Measurements from ENCODE around the gene NWD2.

The NWD2 gene

DNA sequence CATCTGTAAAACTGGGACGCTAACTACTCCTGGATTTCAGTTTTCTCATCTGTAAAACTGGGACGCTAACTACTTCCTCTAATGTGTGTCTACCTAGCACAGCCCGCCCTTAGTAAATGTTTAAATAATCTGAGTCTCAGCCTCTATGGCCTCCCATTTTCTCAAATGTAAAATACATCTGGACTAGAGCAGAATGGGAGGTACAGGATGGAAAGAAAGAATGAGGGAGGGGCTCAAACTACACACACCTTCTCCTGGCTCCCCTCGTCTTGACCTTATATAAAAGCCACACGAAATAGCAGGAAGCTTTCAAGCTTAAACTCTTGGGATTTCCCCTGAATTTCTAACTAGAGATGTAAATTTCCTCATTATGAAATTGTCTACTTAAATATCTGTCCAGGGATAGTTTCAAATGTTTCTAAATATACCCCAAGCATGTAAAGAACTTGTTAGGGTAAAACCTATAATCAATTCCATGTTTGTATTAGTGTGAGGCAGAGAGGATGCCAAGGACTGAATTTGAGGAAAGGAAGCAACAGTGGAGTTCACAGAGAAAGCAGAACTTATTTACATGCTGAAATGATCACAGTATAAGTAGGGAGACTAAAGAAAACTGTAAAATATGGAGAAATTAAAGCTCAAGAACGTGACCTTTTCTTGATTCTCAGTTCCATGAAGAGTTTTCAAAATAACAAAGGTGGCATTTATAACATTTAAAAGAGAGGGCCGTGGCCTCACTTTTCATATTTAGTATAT is 220.0 kb downstream of the NWD2 start:
- no peak overlapping the region for H3K27ac ChIP-seq
- TF ChIP-seq, protein P1, sequence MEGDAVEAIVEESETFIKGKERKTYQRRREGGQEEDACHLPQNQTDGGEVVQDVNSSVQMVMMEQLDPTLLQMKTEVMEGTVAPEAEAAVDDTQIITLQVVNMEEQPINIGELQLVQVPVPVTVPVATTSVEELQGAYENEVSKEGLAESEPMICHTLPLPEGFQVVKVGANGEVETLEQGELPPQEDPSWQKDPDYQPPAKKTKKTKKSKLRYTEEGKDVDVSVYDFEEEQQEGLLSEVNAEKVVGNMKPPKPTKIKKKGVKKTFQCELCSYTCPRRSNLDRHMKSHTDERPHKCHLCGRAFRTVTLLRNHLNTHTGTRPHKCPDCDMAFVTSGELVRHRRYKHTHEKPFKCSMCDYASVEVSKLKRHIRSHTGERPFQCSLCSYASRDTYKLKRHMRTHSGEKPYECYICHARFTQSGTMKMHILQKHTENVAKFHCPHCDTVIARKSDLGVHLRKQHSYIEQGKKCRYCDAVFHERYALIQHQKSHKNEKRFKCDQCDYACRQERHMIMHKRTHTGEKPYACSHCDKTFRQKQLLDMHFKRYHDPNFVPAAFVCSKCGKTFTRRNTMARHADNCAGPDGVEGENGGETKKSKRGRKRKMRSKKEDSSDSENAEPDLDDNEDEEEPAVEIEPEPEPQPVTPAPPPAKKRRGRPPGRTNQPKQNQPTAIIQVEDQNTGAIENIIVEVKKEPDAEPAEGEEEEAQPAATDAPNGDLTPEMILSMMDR (conservative IDR thresholded peaks at IDR 0.05; ENCODE audit: low read depth): no peak
- ChIA-PET CTCF (interaction anchor here (0.6 to 0.7 kb wide), 3 partner anchors 11 to 783 kb away, joined by 3 to 4 read pairs (median 4); a partner anchor contains a TSS), POLR2A (ENCODE audit: low non-redundant PET) (interaction anchor here (0.6 kb wide), 1 partner anchor 275 kb away, joined by 4 read pairs; no protein-coding TSS in a partner anchor)
- no peak for DNase-seq (ENCODE audit: low spot score)

- TF ChIP-seq, protein P1 (conservative IDR thresholded peaks at IDR 0.05; ENCODE audit: low read depth): no peak
- ChIA-PET POLR2A (ENCODE audit: low non-redundant PET) (interaction anchor here (0.6 kb wide), 1 partner anchor 274 kb away, joined by 4 read pairs; no protein-coding TSS in a partner anchor), CTCF (interaction anchor here (0.7 kb wide), 2 partner anchors 138 to 783 kb away, joined by 3 to 4 read pairs; no protein-coding TSS in a partner anchor)
- DNase-seq (ENCODE audit: low spot score): no peak
- H3K27ac ChIP-seq: no peak overlapping the region
Observed at GRCh38 chr4:37465296-37465695, 220.8 kb downstream of the NWD2 start.

GRCh38 chr4:37465845-37466244 is 221.3 kb downstream of the NWD2 start:
- TF ChIP-seq, protein P1 (conservative IDR thresholded peaks at IDR 0.05; ENCODE audit: low read depth): no peak
- ChIA-PET CTCF (no interaction called here), POLR2A (ENCODE audit: low non-redundant PET) (no interaction called here)
- DNase-seq (ENCODE audit: low spot score): no peak
- no peak overlapping the region for H3K27ac ChIP-seq

- TF ChIP-seq, protein P1 (conservative IDR thresholded peaks at IDR 0.05; ENCODE audit: low read depth): no peak
- no peak overlapping the region for H3K27ac ChIP-seq
- no peak for DNase-seq (ENCODE audit: low spot score)
- CTCF ChIA-PET: no interaction called here
- POLR2A ChIA-PET (ENCODE audit: low non-redundant PET): no interaction called here
Observed at GRCh38 chr4:37467223-37467622, 222.7 kb downstream of the NWD2 start.

- H3K27ac ChIP-seq: no peak overlapping the region
- DNase-seq (ENCODE audit: low spot score): no peak
- CTCF ChIA-PET: no interaction called here
- TF ChIP-seq, protein P1 (conservative IDR thresholded peaks at IDR 0.05; ENCODE audit: low read depth): no peak
- POLR2A ChIA-PET (ENCODE audit: low non-redundant PET): no interaction called here
Observed at GRCh38 chr4:37467824-37468223, 223.3 kb downstream of the NWD2 start.

GRCh38 chr4:37469286-37469685 is 224.7 kb downstream of the NWD2 start:
- no peak for DNase-seq (ENCODE audit: low spot score)
- no peak overlapping the region for H3K27ac ChIP-seq
- TF ChIP-seq, protein P1 (conservative IDR thresholded peaks at IDR 0.05; ENCODE audit: low read depth): no peak
- CTCF ChIA-PET: interaction anchor here (0.7 kb wide), 1 partner anchor 1291 kb away, joined by 3 read pairs; no protein-coding TSS in a partner anchor
- POLR2A ChIA-PET (ENCODE audit: low non-redundant PET): no interaction called here
